VCaP (cell line): ENCODE results near the gene FKBP8.

ENCODE experiments used
- H3K27ac ChIP-seq: fragments of 450-650 bp; 2 replicates; pipeline ENCODE4 v1.5.1; 2017
- CTCF ChIP-seq: fragments of 450-650 bp; conservative IDR thresholded peaks from 2 replicates; pipeline ENCODE4 v1.5.1; 2017; ENCODE audit warnings: mild to moderate bottlenecking, moderate library complexity

Gene FKBP8

GRCh38 chr19:18526316-18526715, 17.1 kb downstream of the FKBP8 start:
- no peak for TF ChIP-seq CTCF
- H3K27ac ChIP-seq: no peak overlapping the region

- no peak for TF ChIP-seq CTCF
- H3K27ac ChIP-seq: no peak overlapping the region
Measured at GRCh38 chr19:18523841-18524240, 19.5 kb downstream of the FKBP8 start.

- peak overlapping the region; percentile 93 for H3K27ac ChIP-seq
Measured at GRCh38 chr19:18522862-18523440, 20.4 kb downstream of the FKBP8 start.

DNA sequence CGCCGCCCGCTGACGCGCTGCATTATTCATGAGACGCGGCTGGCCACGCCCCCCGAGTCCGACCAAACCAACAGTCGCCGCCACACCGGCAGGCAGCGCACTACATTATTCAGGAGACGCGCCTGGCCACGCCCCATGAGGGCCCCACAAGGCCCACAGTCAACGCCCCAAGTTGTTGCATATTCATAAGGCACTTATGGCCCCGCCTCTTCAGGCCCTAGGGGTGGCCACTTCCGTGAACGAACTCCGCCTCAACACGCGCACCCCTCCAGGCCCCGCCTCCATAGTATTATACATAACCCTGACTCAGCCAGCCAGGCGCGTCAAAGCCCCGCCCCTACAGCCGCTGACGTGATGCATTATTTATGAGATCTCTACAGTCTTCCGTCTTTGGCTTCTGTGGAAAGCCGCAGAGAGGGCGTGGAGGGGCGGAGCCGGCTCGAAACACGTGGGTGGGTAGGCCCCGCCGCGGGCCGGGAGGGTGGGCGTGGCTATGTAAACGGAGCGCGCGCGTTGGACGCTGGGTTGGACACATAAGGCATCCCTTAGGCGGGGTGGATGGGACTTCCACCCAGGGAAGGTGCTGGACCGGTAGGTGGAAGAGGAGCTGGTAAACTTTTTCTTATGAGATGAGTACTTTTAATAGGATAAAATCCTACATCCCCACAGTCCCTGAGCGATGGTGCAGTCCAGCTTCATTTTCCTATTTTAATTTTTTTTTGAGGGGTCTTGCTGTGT, 21.1 kb downstream of the FKBP8 start:
- TF ChIP-seq CTCF: no peak; the same call in 1 of the 2 replicates
- H3K27ac ChIP-seq: peak overlapping the region; percentile 93

DNA sequence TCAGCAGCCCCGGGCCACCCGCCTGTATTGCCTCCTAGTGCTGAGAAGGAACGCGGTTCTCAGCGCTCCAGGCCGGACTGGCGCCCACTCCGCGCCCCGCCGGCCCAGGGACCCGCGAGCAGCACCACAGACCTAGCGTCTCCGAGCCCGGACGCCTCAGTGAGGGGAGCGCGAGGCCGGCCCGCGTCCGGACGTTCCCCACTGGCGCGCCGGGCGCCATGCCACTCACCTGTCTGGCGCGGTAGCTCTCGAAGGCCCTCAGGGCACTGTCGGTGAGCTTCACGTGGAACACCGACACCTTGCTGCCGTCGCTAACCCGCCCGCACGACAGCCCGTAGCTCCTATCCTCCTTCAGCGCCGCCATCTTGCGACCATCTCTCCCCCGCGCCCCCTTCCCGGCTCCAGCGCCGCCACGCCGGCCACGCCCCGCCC, 21.7 kb downstream of the FKBP8 start, which contains the start of gene ELL:
TSS of gene ELL (minus strand) at position 379 of the 432 bp plus-strand sequence. CDS start at position 364, 15 bp downstream.
- H3K27ac ChIP-seq: peak within 1 kb of the TSS; percentile 93
- TF ChIP-seq CTCF: no peak

- peak overlapping the region; percentile 93 for H3K27ac ChIP-seq
- no peak for TF ChIP-seq CTCF
Measured at GRCh38 chr19:18520848-18521691, 22.3 kb downstream of the FKBP8 start.

DNA sequence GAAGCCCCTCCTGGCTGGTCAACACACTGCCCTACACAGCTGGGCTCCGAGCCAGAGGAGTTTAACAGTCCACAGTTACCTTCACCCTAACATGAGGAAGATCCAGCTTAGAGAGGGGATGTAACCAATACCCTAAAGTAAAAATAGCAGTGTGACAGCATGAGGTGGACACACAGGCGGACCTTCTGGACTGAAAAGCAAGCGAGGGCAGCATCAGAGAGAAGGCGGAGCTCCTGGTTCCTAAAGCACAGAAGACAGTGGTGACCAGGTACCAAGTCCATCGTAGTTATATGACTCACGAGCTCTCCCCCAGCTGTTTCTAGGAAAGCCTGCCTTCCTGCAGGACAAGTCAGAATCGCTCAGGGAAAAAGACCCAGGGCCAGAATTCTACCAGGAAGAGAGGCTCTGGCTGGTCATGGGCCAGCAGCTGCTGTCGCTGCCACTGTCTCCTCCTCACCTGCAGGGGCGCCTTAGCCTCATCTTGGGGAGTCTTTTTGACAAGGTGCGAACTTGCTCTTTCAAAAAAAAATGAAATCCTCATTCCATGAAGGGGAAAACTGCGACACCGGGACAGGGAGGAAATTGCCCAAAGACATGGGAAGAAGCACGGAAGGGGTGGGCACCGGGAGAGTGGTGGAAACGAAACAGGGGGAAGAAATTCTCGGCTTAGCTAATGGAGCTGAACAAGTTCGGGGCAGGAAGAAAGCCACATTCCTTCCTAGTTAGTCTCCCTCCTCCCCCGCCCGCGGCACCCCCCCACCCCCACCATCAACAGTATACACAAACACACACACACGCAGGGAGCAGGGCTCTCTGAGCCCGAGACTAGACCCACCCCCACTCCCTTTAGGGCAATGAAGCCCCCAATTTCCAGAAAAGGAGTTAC, 23.2 kb downstream of the FKBP8 start:
- TF ChIP-seq CTCF: peak; percentile 87
- peak overlapping the region; percentile 93 for H3K27ac ChIP-seq
